Measurements from ENCODE around the gene PTEN. TPM values are rescaled to one million over a fixed set of nuclear protein-coding genes. Genes with fewer than 3 reads are reported as not detected.

PTEN gene
- total RNA-seq, 1 experiment from 2014 or later: 66.0 TPM

GRCh38 chr10:87978166-87978565 lies 114.7 kb downstream of the PTEN start:
- CTCF ChIA-PET: no interaction called here
- H3K27me3 ChIP-seq (replicated peaks; ENCODE audit: insufficient read depth, low read depth, low read length, poor library complexity): no peaks in the 10 kb centered on the region
- POLR2A ChIA-PET (ENCODE audit: low non-redundant PET): no interaction called here
- intact Hi-C loops (cut with micrococcal nuclease; ENCODE audit: unreplicated experiment): loop anchor here (10.0 kb wide), 1 partner anchor 113 kb away; the partner anchor contains the start of genes KLLN and PTEN
- no peak for DNase-seq (ENCODE audit: low spot score)
- no peak overlapping the region for H3K27ac ChIP-seq (ENCODE audit: low read depth, low read length, poor library complexity, severe bottlenecking)
- no peak overlapping the region for H3K4me3 ChIP-seq (ENCODE audit: low read depth, low read length, poor library complexity, severe bottlenecking)
- no peaks in the 10 kb centered on the region for H3K4me1 ChIP-seq (ENCODE audit: insufficient read depth, low read length, poor library complexity, severe bottlenecking)
- no peaks in the 10 kb centered on the region for H3K9me3 ChIP-seq (ENCODE audit: low read depth, low read length, poor library complexity, severe bottlenecking)
- BruUV-seq (replicated peaks): no TSS peak
- H3K36me3 ChIP-seq (ENCODE audit: insufficient read depth, low read length, poor library complexity, severe bottlenecking): no peaks in the 10 kb centered on the region
- TF ChIP-seq EZH2 (IDR thresholded peaks at IDR 0.05; ENCODE audit: borderline replicate concordance, low read depth, low read length, poor library complexity, severe bottlenecking): no peak
- TF ChIP-seq, protein P1, sequence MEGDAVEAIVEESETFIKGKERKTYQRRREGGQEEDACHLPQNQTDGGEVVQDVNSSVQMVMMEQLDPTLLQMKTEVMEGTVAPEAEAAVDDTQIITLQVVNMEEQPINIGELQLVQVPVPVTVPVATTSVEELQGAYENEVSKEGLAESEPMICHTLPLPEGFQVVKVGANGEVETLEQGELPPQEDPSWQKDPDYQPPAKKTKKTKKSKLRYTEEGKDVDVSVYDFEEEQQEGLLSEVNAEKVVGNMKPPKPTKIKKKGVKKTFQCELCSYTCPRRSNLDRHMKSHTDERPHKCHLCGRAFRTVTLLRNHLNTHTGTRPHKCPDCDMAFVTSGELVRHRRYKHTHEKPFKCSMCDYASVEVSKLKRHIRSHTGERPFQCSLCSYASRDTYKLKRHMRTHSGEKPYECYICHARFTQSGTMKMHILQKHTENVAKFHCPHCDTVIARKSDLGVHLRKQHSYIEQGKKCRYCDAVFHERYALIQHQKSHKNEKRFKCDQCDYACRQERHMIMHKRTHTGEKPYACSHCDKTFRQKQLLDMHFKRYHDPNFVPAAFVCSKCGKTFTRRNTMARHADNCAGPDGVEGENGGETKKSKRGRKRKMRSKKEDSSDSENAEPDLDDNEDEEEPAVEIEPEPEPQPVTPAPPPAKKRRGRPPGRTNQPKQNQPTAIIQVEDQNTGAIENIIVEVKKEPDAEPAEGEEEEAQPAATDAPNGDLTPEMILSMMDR (conservative IDR thresholded peaks at IDR 0.05; ENCODE audit: low read depth, low read length): no peak

DNA sequence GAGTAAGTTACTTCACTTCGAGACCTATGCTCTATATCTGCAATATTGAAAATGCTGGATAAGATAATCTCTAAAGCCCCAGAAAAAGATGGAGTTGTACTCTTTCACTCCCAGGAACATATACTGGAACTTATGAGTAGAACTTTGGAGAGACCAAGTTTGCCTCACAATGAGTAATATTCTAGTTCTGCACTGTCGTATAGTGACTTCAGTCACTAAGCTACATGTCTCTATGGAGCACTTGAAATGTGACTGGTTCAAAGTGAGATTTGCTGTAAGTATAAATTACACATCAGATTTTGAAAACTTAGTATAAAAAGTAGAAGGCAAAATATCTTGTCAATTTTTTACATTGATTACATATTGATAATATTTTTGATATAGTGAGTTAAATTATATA lies 116.4 kb downstream of the PTEN start:
- H3K4me1 ChIP-seq (ENCODE audit: insufficient read depth, low read length, poor library complexity, severe bottlenecking): no peaks in the 10 kb centered on the region
- no peak for DNase-seq (ENCODE audit: low spot score)
- POLR2A ChIA-PET (ENCODE audit: low non-redundant PET): no interaction called here
- no peak for TF ChIP-seq EZH2 (IDR thresholded peaks at IDR 0.05; ENCODE audit: borderline replicate concordance, low read depth, low read length, poor library complexity, severe bottlenecking)
- CTCF ChIA-PET: no interaction called here
- no peak overlapping the region for H3K27ac ChIP-seq (ENCODE audit: low read depth, low read length, poor library complexity, severe bottlenecking)
- H3K36me3 ChIP-seq (ENCODE audit: insufficient read depth, low read length, poor library complexity, severe bottlenecking): no peaks in the 10 kb centered on the region
- H3K27me3 ChIP-seq (replicated peaks; ENCODE audit: insufficient read depth, low read depth, low read length, poor library complexity): no peaks in the 10 kb centered on the region
- no peak overlapping the region for H3K4me3 ChIP-seq (ENCODE audit: low read depth, low read length, poor library complexity, severe bottlenecking)
- H3K9me3 ChIP-seq (ENCODE audit: low read depth, low read length, poor library complexity, severe bottlenecking): no peaks in the 10 kb centered on the region
- intact Hi-C loops (cut with micrococcal nuclease; ENCODE audit: unreplicated experiment): loop anchor here (10.0 kb wide), 1 partner anchor 115 kb away; the partner anchor contains the start of genes KLLN and PTEN
- BruUV-seq (replicated peaks): no TSS peak

- no peaks in the 10 kb centered on the region for H3K27me3 ChIP-seq (replicated peaks; ENCODE audit: insufficient read depth, low read depth, low read length, poor library complexity)
- intact Hi-C loops (cut with micrococcal nuclease; ENCODE audit: unreplicated experiment): no loop called here
- no peaks in the 10 kb centered on the region for H3K4me1 ChIP-seq (ENCODE audit: insufficient read depth, low read length, poor library complexity, severe bottlenecking)
- no peak overlapping the region for H3K27ac ChIP-seq (ENCODE audit: low read depth, low read length, poor library complexity, severe bottlenecking)
- CTCF ChIA-PET: no interaction called here
- POLR2A ChIA-PET (ENCODE audit: low non-redundant PET): no interaction called here
- DNase-seq (ENCODE audit: low spot score): no peak
- H3K36me3 ChIP-seq (ENCODE audit: insufficient read depth, low read length, poor library complexity, severe bottlenecking): no peaks in the 10 kb centered on the region
- BruUV-seq (replicated peaks): no TSS peak
- TF ChIP-seq, protein P1 (conservative IDR thresholded peaks at IDR 0.05; ENCODE audit: low read depth, low read length): no peak
- no peak for TF ChIP-seq EZH2 (IDR thresholded peaks at IDR 0.05; ENCODE audit: borderline replicate concordance, low read depth, low read length, poor library complexity, severe bottlenecking)
- H3K9me3 ChIP-seq (ENCODE audit: low read depth, low read length, poor library complexity, severe bottlenecking): no peaks in the 10 kb centered on the region
- no peak overlapping the region for H3K4me3 ChIP-seq (ENCODE audit: low read depth, low read length, poor library complexity, severe bottlenecking)
Observed at GRCh38 chr10:87983716-87984115, 120.3 kb downstream of the PTEN start.

- Histone ChIP-seq H3K27me3 (replicated peaks; ENCODE audit: insufficient read depth, low read depth, low read length, poor library complexity) (no peaks in the 10 kb centered on the region), H3K9me3 (ENCODE audit: low read depth, low read length, poor library complexity, severe bottlenecking) (no peaks in the 10 kb centered on the region), H3K4me1 (ENCODE audit: insufficient read depth, low read length, poor library complexity, severe bottlenecking) (no peaks in the 10 kb centered on the region), H3K27ac (ENCODE audit: low read depth, low read length, poor library complexity, severe bottlenecking) (no peak overlapping the region), H3K36me3 (ENCODE audit: insufficient read depth, low read length, poor library complexity, severe bottlenecking) (no peaks in the 10 kb centered on the region), H3K4me3 (ENCODE audit: low read depth, low read length, poor library complexity, severe bottlenecking) (no peak overlapping the region)
- TF ChIP-seq, protein P1 (conservative IDR thresholded peaks at IDR 0.05; ENCODE audit: low read depth, low read length): no peak
- TF ChIP-seq EZH2 (IDR thresholded peaks at IDR 0.05; ENCODE audit: borderline replicate concordance, low read depth, low read length, poor library complexity, severe bottlenecking): no peak
- BruUV-seq (replicated peaks): no TSS peak
- DNase-seq (ENCODE audit: low spot score): no peak
- ChIA-PET POLR2A (ENCODE audit: low non-redundant PET) (no interaction called here), CTCF (no interaction called here)
- intact Hi-C loops (cut with micrococcal nuclease; ENCODE audit: unreplicated experiment): no loop called here
Observed at GRCh38 chr10:87987206-87987605, 123.8 kb downstream of the PTEN start.

Measured in A673 (cell line).